Measurements from ENCODE around the gene PCDH8.

GRCh38 chr13:52835071-52835839 is 13.2 kb downstream of the PCDH8 start:
- TF ChIP-seq CTCF (IDR thresholded peaks at IDR 0.05; ENCODE audit: low read length) (no peak), EZH2 (IDR thresholded peaks at IDR 0.05; ENCODE audit: borderline replicate concordance, low read length) (no peak)

All from OCI-LY1 (cell line).